Nephron (organoid): ENCODE results near the gene IWS1.

Experiments
- H3K27ac Mint-ChIP-seq, 3 experiments: 2 replicates each; pipeline ENCODE4 v1.8.0; 2020; ENCODE audit warnings: mixed read lengths in 3 of 3, mild to moderate bottlenecking in 2 of 3, moderate library complexity in 1 of 3
- H3K27me3 Mint-ChIP-seq: 2 replicates; pipeline ENCODE4 v1.8.0; 2021; ENCODE audit warnings: low read depth, mild to moderate bottlenecking, moderate library complexity, mixed read lengths
- H3K36me3 Mint-ChIP-seq: 2 replicates; pipeline ENCODE4 v1.8.0; 2020; ENCODE audit warnings: low read depth, mixed read lengths
- H3K4me1 Mint-ChIP-seq: 2 replicates; pipeline ENCODE4 v1.8.0; 2020; ENCODE audit warnings: mixed read lengths
- H3K4me3 Mint-ChIP-seq, 3 experiments: 2 replicates each; pipeline ENCODE4 v1.8.0; 2020; ENCODE audit warnings: mild to moderate bottlenecking in 3 of 3, mixed read lengths in 3 of 3, moderate library complexity in 2 of 3
- H3K9me3 Mint-ChIP-seq: 2 replicates; pipeline ENCODE4 v1.8.0; 2020; ENCODE audit warnings: mixed read lengths
- CTCF ChIP-seq, 3 experiments: fragments of 200-600 bp; sonication (generic); IDR thresholded peaks; one replicate each; pipeline ENCODE4 v1.5.0; 2021; ENCODE audit warnings: antibody characterized with exemption in 3 of 3; ENCODE audit not compliant: unreplicated experiment in 3 of 3

Gene IWS1

GRCh38 chr2:127523269-127523939 lies 2.9 kb downstream of the IWS1 start:
- no peak for TF ChIP-seq CTCF (IDR thresholded peaks at IDR 0.05; ENCODE audit: unreplicated experiment in 3 of 3)
- Mint-ChIP-seq H3K27ac (peak overlapping the region in 2 of 3 experiments; percentile 32 to 54), H3K36me3 (peaks cover 28% of the 10 kb centered on the region), H3K4me3 (peak overlapping the region; percentile 35 to 73 (median 43)), H3K4me1 (peaks cover 25% of the 10 kb centered on the region), H3K9me3 (no peaks in the 10 kb centered on the region), H3K27me3 (no peaks in the 10 kb centered on the region)

GRCh38 chr2:127520424-127520823 lies 5.9 kb downstream of the IWS1 start:
- Mint-ChIP-seq H3K4me3 (no peak overlapping the region), H3K4me1 (peaks cover 21% of the 10 kb centered on the region), H3K9me3 (no peaks in the 10 kb centered on the region), H3K27me3 (no peaks in the 10 kb centered on the region), H3K36me3 (peaks cover 56% of the 10 kb centered on the region), H3K27ac (no peak overlapping the region)
- TF ChIP-seq CTCF (IDR thresholded peaks at IDR 0.05; ENCODE audit: unreplicated experiment in 3 of 3), result no peak

- no peak for TF ChIP-seq CTCF (IDR thresholded peaks at IDR 0.05; ENCODE audit: unreplicated experiment in 3 of 3)
- no peaks in the 10 kb centered on the region for H3K9me3 Mint-ChIP-seq
- no peak overlapping the region for H3K4me3 Mint-ChIP-seq
- H3K27me3 Mint-ChIP-seq, result no peaks in the 10 kb centered on the region
- peaks cover 57% of the 10 kb centered on the region for H3K36me3 Mint-ChIP-seq
- H3K27ac Mint-ChIP-seq, result no peak overlapping the region
- peaks cover 36% of the 10 kb centered on the region for H3K4me1 Mint-ChIP-seq
Observed at GRCh38 chr2:127517465-127517864, 8.8 kb downstream of the IWS1 start.

GRCh38 chr2:127516041-127516762 lies 10.1 kb downstream of the IWS1 start:
- H3K36me3 Mint-ChIP-seq, result peaks cover 54% of the 10 kb centered on the region
- no peaks in the 10 kb centered on the region for H3K27me3 Mint-ChIP-seq
- H3K27ac Mint-ChIP-seq, result peak overlapping the region in 2 of 3 experiments; percentile 40 to 80
- no peaks in the 10 kb centered on the region for H3K9me3 Mint-ChIP-seq
- peaks cover 48% of the 10 kb centered on the region for H3K4me1 Mint-ChIP-seq
- no peak overlapping the region for H3K4me3 Mint-ChIP-seq
- no peak for TF ChIP-seq CTCF (IDR thresholded peaks at IDR 0.05; ENCODE audit: unreplicated experiment in 3 of 3)

GRCh38 chr2:127515383-127515915 lies 10.8 kb downstream of the IWS1 start:
- Mint-ChIP-seq H3K9me3 (no peaks in the 10 kb centered on the region), H3K27me3 (no peaks in the 10 kb centered on the region), H3K36me3 (peaks cover 56% of the 10 kb centered on the region), H3K27ac (peak overlapping the region in 2 of 3 experiments; percentile 40 to 80), H3K4me1 (peaks cover 53% of the 10 kb centered on the region), H3K4me3 (no peak overlapping the region)
- no peak for TF ChIP-seq CTCF (IDR thresholded peaks at IDR 0.05; ENCODE audit: unreplicated experiment in 3 of 3)
